M059J (cell line): Measurements from ENCODE around the gene FXYD3. TPM values are rescaled to one million over a fixed set of nuclear protein-coding genes. Genes with fewer than 3 reads are reported as not detected.
"Not testable (repeated sequence)": the region's sequence is repeated elsewhere in the genome, so short reads cannot be mapped to it uniquely, and the experiment has no call there.

Source experiments
- DNase-seq: peaks from one replicate; pipeline ENCODE4 v3.0.0-alpha.2; 2012; ENCODE audit warnings: low read depth
- total RNA-seq: library from RNA; depleted of rRNA; stranded (reverse); fragments of >200 nt; shearing (Covaris generic); gene quantifications from 2 replicates; pipeline ENCODE4 v1.2.3, GENCODE V29; 2014

The FXYD3 gene
- total RNA-seq, 1 experiment from 2014 or later = 0.64 TPM

- DNase-seq = peak; percentile 86
Observed at GRCh38 chr19:35124098-35125060, 8.8 kb downstream of the FXYD3 start.

DNA sequence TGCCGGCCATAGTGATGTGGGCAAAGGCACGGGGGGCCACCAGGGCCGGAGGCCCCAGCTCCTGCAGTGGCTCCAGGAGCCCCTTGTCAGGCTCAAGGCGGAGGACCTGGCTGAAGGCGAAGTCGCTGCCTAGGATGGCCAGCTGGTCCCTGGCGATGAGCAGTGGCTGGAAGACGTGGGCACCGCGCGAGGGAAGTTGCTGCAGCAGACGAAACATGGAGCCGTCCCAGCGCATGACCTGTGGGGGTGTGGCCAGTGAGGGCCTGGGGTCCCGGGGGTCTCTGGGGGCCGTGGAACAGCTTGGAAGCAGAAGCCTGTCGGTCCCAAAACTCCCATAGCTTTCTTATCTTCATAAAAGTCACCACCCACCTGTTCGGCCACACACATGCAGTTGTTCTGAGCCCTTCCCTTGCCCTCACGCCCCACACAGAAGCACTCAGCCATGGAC, 9.7 kb downstream of the FXYD3 start:
- DNase-seq = no peak

DNA sequence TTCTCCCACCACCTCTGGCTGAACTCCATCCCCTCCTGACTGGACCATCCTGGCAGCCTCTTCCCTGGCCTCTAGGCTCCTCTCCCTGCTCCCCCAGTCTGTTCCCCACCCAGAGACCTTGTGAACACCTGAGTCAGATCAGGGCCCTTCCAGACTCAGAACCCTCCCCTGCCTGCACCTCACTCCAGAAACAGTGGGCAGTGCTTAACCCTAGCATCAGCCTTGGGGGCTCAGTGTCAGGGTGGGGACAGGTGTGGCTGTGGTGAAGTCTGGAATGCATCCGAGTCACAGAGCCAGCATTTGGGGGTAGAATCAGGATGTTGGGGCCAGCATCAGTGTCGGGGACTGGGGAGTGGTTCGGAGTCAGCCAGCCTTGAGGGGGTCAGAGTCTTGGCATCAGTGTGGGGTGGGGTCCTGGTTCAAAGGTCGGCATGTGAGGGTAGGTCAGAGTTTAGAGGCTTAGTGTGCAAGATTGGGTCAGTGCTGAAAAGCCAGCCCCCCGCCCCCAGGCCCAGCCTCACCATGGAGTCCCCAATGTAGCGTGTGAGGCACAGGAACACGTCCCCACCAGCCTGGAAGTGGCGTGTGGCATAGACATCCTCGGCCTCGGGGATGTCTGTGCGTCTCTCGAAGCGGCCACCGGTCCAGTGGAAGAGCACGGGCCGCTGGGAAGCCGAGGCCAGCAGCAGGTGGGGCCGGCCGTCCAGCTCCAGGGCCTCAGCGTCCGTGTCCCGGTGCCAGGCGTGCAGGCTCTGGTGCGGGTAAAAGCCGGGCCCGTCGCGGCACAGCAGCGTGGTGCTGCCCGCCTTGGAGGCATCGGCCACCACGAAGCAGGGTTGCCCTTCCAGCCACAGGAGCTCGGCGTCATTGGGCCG, 10.4 kb downstream of the FXYD3 start:
- no peak for DNase-seq

DNA sequence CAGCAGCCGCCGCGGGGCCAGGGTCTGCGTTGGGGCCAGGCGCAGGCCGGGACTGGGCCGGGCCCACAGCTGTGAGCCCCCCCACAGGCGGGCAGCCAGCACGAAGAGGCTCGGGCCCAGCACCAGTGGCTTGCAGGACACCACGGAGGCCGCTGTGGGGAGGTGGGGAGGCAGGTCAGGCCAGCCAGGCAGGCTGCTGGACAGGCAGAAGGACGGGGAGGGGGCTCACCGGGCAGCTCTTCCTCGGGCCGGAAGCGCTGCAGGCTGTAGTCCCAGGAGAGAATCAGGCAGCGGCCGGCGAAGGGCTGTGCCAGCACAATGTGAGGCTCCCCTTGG, 11.0 kb downstream of the FXYD3 start:
- DNase-seq = no peak

DNA sequence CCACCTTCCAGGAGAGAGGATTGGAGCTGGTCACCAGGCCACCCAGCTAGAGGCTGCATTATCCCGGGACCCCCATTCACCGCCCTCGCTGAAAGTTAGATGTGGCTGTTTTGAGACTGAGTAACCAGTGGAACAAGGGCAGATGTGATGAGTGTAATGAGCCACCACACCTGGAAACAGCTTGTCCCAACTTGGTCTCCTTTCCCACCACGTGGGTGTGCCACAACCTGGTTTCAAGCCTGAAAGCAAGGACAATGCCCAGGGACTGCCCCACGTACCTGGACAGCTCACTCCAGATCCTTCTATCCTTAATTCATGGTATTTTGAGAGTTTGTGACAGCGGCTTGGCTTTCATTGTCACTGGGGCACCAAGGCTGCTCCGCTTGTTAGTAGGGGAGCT, 12.2 kb downstream of the FXYD3 start:
- no peak for DNase-seq

GRCh38 chr19:35128398-35129057, 12.9 kb downstream of the FXYD3 start:
- no peak for DNase-seq

- DNase-seq = not testable (repeated sequence)
Observed at GRCh38 chr19:35129724-35130274, 14.2 kb downstream of the FXYD3 start.

GRCh38 chr19:35130761-35131720, 15.4 kb downstream of the FXYD3 start:
- DNase-seq = no peak

DNA sequence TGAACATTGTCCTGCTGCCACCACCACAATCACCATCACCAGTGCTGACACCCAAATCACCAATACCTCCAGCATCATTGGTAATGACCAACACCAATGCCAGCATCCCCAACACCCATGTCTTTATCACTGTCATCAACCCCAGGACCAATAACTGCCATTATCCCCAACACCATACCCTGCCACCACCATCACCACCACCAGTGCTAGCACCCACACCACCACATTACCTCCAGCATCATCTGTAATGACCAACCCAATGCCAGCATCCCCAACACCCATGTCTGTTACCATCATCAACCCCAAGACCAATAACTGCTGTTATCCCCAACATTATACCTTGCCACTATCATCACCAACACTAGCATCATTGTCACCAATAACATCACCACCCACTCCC, 16.6 kb downstream of the FXYD3 start:
- no peak for DNase-seq

GRCh38 chr19:35133826-35134225, 18.2 kb downstream of the FXYD3 start:
- DNase-seq = no peak

DNA sequence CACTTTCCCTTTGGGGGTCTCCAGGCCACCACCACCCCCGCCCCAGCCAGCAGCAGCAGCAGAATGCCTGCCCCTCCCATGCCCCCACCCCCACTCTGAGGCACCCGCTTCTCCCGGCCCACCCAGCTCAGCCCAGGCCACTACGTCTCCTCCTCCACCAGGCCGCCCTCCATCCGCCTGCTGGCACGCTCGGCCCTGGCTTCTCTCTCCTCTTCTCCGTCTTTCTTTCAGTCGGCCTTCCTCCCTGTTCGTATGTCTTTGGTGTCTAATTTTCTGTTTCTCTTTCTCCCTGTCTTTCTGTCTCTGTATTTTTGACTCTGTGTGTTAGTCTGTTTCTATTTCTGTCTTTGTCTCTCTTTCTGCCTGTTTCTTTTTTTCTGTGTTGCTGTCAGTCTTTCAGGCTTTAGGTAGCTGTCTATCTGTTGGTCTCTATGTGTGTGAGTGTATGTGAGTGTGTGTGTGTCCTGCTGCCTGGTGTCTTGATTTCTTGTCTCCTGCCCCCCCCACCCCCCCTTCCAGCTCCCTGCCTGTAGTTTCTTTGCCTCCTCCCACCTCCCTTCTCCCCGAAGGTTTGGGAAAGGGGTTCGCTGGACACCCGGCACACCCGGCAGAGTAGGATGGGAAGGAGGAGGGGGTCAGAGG, 19.1 kb downstream of the FXYD3 start, which contains the start of gene LGI4:
TSS of gene LGI4 (minus strand) at position 459 of the 642 bp plus-strand sequence. CDS start at position 80, 379 bp downstream.
- DNase-seq = no peak

GRCh38 chr19:35135389-35135909, 19.8 kb downstream of the FXYD3 start:
- peak; percentile 38 for DNase-seq

- DNase-seq = no peak
Observed at GRCh38 chr19:35136231-35136630, 20.6 kb downstream of the FXYD3 start.

DNA sequence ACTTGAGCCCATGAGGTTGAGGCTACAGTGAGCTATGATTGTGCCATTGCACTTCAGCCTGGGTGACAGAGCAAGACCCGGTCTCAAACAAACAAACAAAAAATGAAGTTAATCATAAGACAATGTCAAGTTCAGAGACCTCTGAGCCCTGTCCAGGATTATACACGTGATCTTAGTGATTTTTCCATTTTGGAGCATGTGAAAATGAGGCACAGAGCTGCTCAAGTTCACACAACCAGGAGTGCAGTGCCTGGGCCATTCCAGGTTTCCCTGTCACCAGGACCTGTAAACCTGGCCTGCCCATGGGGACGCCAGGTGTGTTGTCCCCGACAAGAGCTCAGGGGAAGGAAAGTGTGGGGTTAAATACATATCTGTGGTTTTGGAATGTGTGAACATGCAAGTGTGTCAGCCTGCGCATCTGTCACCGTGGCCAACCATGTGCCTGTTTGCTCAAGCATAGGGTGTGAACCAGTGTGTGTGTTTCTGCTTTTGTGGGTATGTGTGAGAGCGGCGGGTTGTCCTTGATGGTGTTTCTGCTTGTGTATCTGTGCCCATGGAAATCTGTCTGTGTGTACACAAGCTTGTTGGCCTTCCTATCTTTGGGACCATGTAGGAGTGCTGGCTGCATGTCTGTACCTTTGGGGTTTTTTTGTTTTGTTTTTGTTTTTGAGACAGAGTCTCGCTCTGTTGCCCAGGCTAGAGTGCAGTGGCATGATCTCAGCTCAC, 21.5 kb downstream of the FXYD3 start:
- DNase-seq = no peak

GRCh38 chr19:35138305-35138892, 22.8 kb downstream of the FXYD3 start, which contains the start of gene FXYD1:
Gene FXYD1, plus strand, starts transcription at chr19:35138824. Its CDS starts 1,256 bp downstream, at chr19:35140080.
- no peak for DNase-seq

GRCh38 chr19:35140207-35140961, 24.8 kb downstream of the FXYD3 start:
- no peak for DNase-seq

DNA sequence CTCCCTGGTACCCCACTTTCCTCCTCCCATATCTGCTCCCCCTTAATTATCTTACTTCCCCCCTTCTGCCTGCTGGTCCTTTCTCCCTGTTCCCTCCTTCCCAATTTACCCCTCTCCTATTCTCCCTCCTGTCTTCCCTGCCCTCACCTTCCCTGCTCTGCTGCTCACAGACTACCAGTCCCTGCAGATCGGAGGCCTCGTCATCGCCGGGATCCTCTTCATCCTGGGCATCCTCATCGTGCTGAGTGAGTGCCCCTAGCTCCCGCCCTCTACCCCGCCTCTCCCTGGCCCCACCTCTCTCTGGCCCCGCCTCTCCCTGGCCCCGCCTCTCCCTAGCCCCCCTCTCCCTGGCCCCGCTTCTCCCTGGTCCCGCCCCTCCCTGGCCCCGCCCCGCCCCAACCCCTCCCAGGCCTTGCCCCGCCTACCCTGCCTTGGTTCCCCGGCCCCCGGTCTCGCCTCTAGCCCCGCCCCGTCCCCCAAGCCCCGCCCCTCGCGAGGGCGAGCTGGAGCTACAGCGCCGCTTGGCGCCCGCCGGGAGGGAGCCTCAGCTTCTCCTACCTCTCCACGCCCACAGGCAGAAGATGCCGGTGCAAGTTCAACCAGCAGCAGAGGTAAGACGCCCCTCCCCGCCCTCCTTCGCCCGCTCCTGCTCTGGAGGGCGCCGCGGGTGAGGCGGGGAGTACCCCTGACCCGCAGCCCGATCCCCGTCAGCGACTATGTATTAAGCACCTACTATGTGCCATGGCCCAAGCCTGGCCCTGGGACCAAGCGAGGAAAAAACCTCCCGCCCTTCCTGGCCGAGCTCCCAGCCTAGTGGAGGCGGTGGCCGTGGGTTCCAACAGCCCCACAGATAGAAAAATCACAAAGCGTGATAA, 25.6 kb downstream of the FXYD3 start:
- DNase-seq = peak; percentile 52
